ENCODE data around the gene ANGEL2.

GRCh38 chr1:212953321-212953720 lies 62.3 kb downstream of the ANGEL2 start:
- TF ChIP-seq SP1 (IDR thresholded peaks at IDR 0.05) (no peak), ARNT (IDR thresholded peaks at IDR 0.05) (no peak), HDGF (IDR thresholded peaks at IDR 0.05; ENCODE audit: borderline replicate concordance) (no peak), BHLHE40 (IDR thresholded peaks at IDR 0.05; ENCODE audit: borderline replicate concordance) (no peak), FOXA1 (IDR thresholded peaks at IDR 0.05) (no peak), NFRKB (IDR thresholded peaks at IDR 0.05) (no peak), ELF4 (IDR thresholded peaks at IDR 0.05) (no peak), PKNOX1 (IDR thresholded peaks at IDR 0.05) (no peak), SUZ12 (IDR thresholded peaks at IDR 0.05) (no peak), L3MBTL2 (conservative IDR thresholded peaks at IDR 0.05) (no peak), FOXM1 (IDR thresholded peaks at IDR 0.05; ENCODE audit: borderline replicate concordance) (no peak), TARDBP (IDR thresholded peaks at IDR 0.05) (no peak), ZNF384 (IDR thresholded peaks at IDR 0.05) (no peak), FOXK2 (IDR thresholded peaks at IDR 0.05) (no peak)

Data from HEK293T (cell line).